Endothelial cell of umbilical vein (primary cell): ENCODE results near the gene HECW1. TPM values are rescaled to one million over a fixed set of nuclear protein-coding genes. Genes with fewer than 3 reads are reported as not detected.

Experiments
- BruUV-seq: library from RNA; stranded (reverse); fragments of 400-500 nt; replicated peaks from 2 replicates; lab custom pipeline; 2021; lab: Mats Ljungman, UMichigan
- CTCF ChIA-PET: fragments of 300-600, 350-600 bp; sonication (Branson Sonifier 250); formaldehyde crosslinking; loops from one replicate; lab custom pipeline; 2021; ENCODE audit warnings: antibody characterized with exemption, inconsistent platforms; lab: Charles Lee
- POLR2A ChIA-PET: fragments of 300-600, 350-600 bp; sonication (Branson Sonifier 250); formaldehyde crosslinking; loops from one replicate; lab custom pipeline; 2021; ENCODE audit warnings: antibody characterized with exemption, inconsistent platforms; lab: Charles Lee
- DNase-seq: peaks from one replicate; pipeline ENCODE4 v3.0.0-alpha.2; 2011; ENCODE audit warnings: low read depth, low spot score
- FAIRE-seq: peaks from 2 replicates; lab custom pipeline; 2011; peaks lifted over from hg19 to GRCh38; lab: Jason Lieb, UNC
- H2AFZ ChIP-seq: 2 replicates; pipeline ENCODE4 v1.6.0; 2012; ENCODE audit warnings: low read depth, low read length, control low read depth, inconsistent platforms
- H3K27ac ChIP-seq: 2 replicates; pipeline ENCODE4 v1.5.1; 2011; ENCODE audit warnings: low read depth, mild to moderate bottlenecking, control low read depth, low read length, moderate library complexity; ENCODE audit not compliant: insufficient read depth
- H3K27me3 ChIP-seq, 2 experiments: 2 replicates each; pipeline versions ENCODE4 v1.6.0 to v1.6.1; 2011; ENCODE audit warnings: low read length in 2 of 2, mixed read lengths in 1 of 2; ENCODE audit not compliant: control insufficient read depth in 2 of 2, insufficient read depth in 2 of 2
- H3K36me3 ChIP-seq, 2 experiments: 2 replicates in 1 of 2; 3 replicates in 1 of 2; pipeline ENCODE4 v1.5.1; 2011; ENCODE audit warnings: low read length in 2 of 2, mild to moderate bottlenecking in 1 of 2, moderate library complexity in 1 of 2; ENCODE audit not compliant: control insufficient read depth in 2 of 2, insufficient read depth in 2 of 2; ENCODE audit errors: extremely low read depth in 1 of 2
- H3K4me1 ChIP-seq: 3 replicates; pipeline ENCODE4 v1.5.1; 2011; ENCODE audit warnings: mild to moderate bottlenecking, low read length; ENCODE audit not compliant: control insufficient read depth, insufficient read depth; ENCODE audit errors: extremely low read depth
- H3K4me2 ChIP-seq: 2 replicates; pipeline ENCODE4 v1.6.1; 2011; ENCODE audit warnings: low read length, control low read depth, mixed read lengths; ENCODE audit not compliant: insufficient read depth
- H3K4me3 ChIP-seq, 3 experiments: fragments of 200-600 bp in 1 of 3; sonication (generic), shearing (Covaris generic) in 1 of 3; replicated peaks in 1 of 3; 2 replicates each; pipeline ENCODE4 v1.5.1; 2011 to 2016; ENCODE audit warnings: control low read depth in 3 of 3, low read length in 3 of 3, mild to moderate bottlenecking in 2 of 3, inconsistent platforms in 1 of 3, low read depth in 1 of 3, moderate library complexity in 1 of 3; ENCODE audit not compliant: insufficient read depth in 1 of 3
- H3K79me2 ChIP-seq: 2 replicates; pipeline ENCODE4 v1.6.0; 2012; ENCODE audit warnings: low read length, inconsistent platforms; ENCODE audit not compliant: control insufficient read depth, insufficient read depth
- H3K9ac ChIP-seq: replicated peaks from 2 replicates; pipeline ENCODE3; 2011; ENCODE audit warnings: low read length, control low read depth; ENCODE audit not compliant: insufficient read depth; ENCODE audit errors: extremely low read depth
- H3K9me1 ChIP-seq: replicated peaks from 3 replicates; pipeline ENCODE4 v1.6.0; 2011; ENCODE audit warnings: mild to moderate bottlenecking, low read length; ENCODE audit not compliant: control insufficient read depth, insufficient read depth; ENCODE audit errors: extremely low read depth
- H3K9me3 ChIP-seq: replicated peaks from 2 replicates; pipeline ENCODE4 v1.5.1; 2012; ENCODE audit warnings: low read length, inconsistent platforms; ENCODE audit not compliant: control insufficient read depth, insufficient read depth
- H4K20me1 ChIP-seq: replicated peaks from 2 replicates; pipeline ENCODE3; 2011; ENCODE audit warnings: mild to moderate bottlenecking, low read length; ENCODE audit not compliant: control insufficient read depth, insufficient read depth; ENCODE audit errors: extremely low read depth
- CTCF ChIP-seq, 2 donors: IDR thresholded peaks; 1 replicate in 1 of 2; 2 replicates in 1 of 2; pipeline ENCODE4 v1.5.1; 2011; ENCODE audit warnings: low read length in 2 of 2, mild to moderate bottlenecking in 2 of 2, moderate library complexity in 2 of 2, control low read depth in 1 of 2, inconsistent platforms in 1 of 2, low read depth in 1 of 2; ENCODE audit not compliant: insufficient read depth in 1 of 2; ENCODE audit errors: extremely low read depth in 1 of 2
- EZH2 ChIP-seq: IDR thresholded peaks from 2 replicates; pipeline ENCODE4 v1.6.1; 2012; ENCODE audit warnings: borderline replicate concordance, low read depth, mild to moderate bottlenecking, moderate library complexity, low read length, inconsistent platforms; ENCODE audit not compliant: severe bottlenecking
- FOS ChIP-seq: IDR thresholded peaks from 2 replicates; pipeline ENCODE4 v1.6.1; 2011; ENCODE audit warnings: mild to moderate bottlenecking, low read length, moderate library complexity, borderline replicate concordance; ENCODE audit not compliant: insufficient read depth
- GATA2 ChIP-seq: IDR thresholded peaks from 2 replicates; pipeline ENCODE4 v1.7.0; 2011; ENCODE audit warnings: low read depth, mild to moderate bottlenecking, moderate library complexity, mixed read lengths, low read length; ENCODE audit not compliant: insufficient read length, insufficient read depth
- JUN ChIP-seq: IDR thresholded peaks from 2 replicates; pipeline ENCODE4 v1.6.1; 2011; ENCODE audit warnings: borderline replicate concordance, low read depth; ENCODE audit not compliant: insufficient read length, insufficient read depth
- MYC ChIP-seq: IDR thresholded peaks from one replicate; pipeline ENCODE4 v1.6.1; 2011; ENCODE audit warnings: mild to moderate bottlenecking, low read depth, low read length
- POLR2A ChIP-seq: IDR thresholded peaks from 2 replicates; pipeline ENCODE4 v1.6.1; 2012; ENCODE audit warnings: low read depth, mild to moderate bottlenecking, control low read depth, low read length
- POLR2AphosphoS5 ChIP-seq: IDR thresholded peaks from 2 replicates; pipeline ENCODE4 v1.6.1; 2012; ENCODE audit warnings: low read depth, mild to moderate bottlenecking, control low read depth, low read length, moderate library complexity; ENCODE audit not compliant: insufficient read depth
- dilution Hi-C: fragments of 300-500 bp; cut with MboI; formaldehyde crosslinking; loops from one replicate; pipeline ENCODE4 v1.15.0; 2019; ENCODE audit warnings: low sequenced_read_pairs; ENCODE audit not compliant: extremely low pct_ligation_motif_present
- intact Hi-C: fragments of 100-400 bp; cut with micrococcal nuclease; formaldehyde crosslinking; loops from one replicate; pipeline ENCODE4 v1.10.0; 2022
- polyA plus RNA-seq, 4 experiments: library from polyadenylated mRNA; depleted of rRNA in 3 of 4; stranded (reverse) in 3 of 4; unstranded in 1 of 4; fragments of >200 nt; gene quantifications; 2 replicates each; pipeline versions ENCODE4 v1.2.1 to v1.2.3, GENCODE V29; 2011 to 2012; ENCODE audit warnings: missing spikeins in 1 of 4
- total RNA-seq: library from RNA; stranded (reverse); gene quantifications from 2 replicates; pipeline ENCODE4 v1.2.3, GENCODE V29; 2021
- TF ChIP-seq, protein P1 (sequence below): IDR thresholded peaks from 2 replicates; pipeline ENCODE4 v1.6.1; 2011; ENCODE audit not compliant: insufficient read depth, insufficient read length

HECW1 gene
- total and polyA plus RNA-seq, 2 donors (not counting 3 experiments of a cell fraction or from before 2014, with no cell fraction given) = not detected

DNA sequence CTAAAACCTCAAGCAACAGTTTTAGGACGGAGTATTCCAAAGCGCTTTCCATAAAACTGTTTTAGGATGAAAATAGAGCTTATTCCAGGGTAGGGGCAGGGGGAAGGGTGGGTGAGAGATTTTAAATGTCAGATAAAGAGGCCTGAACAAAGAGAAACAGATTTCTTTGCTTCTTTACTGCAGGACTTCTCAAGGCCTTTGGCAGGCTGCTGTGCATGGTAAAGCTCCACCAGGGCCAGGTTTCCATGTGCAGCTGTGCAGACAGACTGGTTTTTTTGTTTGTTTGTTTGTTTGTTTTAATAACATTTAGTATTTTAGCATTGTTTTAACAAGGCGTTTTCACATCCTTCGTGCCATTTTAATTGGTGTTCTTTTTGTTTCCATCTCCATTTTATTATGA is 26.3 kb downstream of the HECW1 start:
- no TSS peak for BruUV-seq
- H3K9me3 ChIP-seq = no peaks in the 10 kb centered on the region

DNA sequence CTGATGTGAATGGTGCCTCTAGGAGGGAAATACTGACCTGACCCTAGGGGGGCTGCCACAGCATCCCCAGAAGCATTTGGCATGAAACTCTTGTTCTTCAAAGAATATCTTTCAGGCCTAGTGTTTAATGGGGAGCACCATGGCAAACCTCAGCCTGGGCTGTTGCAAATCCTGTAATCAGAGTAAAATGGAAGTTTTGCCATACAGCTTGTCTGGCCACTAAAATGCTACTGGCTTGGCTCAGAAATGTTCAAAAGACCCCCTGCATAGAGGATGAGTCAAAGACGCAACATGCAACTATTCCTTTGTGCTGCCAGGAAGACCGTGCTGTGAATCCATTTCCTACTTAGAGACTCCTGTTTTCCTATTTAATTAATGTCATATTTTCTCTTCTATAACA is 26.7 kb downstream of the HECW1 start:
- ChIA-PET CTCF (no interaction called here), POLR2A (no interaction called here)
- H4K20me1 ChIP-seq = no peaks in the 10 kb centered on the region
- no peaks in the 10 kb centered on the region for H3K4me1 ChIP-seq
- no peaks in the 10 kb centered on the region for H3K9me1 ChIP-seq
- no peak overlapping the region for H3K4me2 ChIP-seq
- intact Hi-C loops = no loop called here
- DNase-seq (no peak), FAIRE-seq (no peak)
- H3K36me3 ChIP-seq = no peaks in the 10 kb centered on the region
- no peak overlapping the region for H3K9ac ChIP-seq
- H3K4me3 ChIP-seq = no peak overlapping the region
- H3K27ac ChIP-seq = no peak overlapping the region
- no peaks in the 10 kb centered on the region for H3K27me3 ChIP-seq
- BruUV-seq = no TSS peak
- no peaks in the 10 kb centered on the region for H3K79me2 ChIP-seq
- TF ChIP-seq FOS (no peak), EZH2 (no peak), JUN (no peak), CTCF (IDR thresholded peaks at IDR 0.05; ENCODE audit: extremely low read depth in 1 of 2, insufficient read depth in 1 of 2, low read depth in 1 of 2, low read length in 2 of 2) (no peak), POLR2A (no peak), POLR2AphosphoS5 (no peak), GATA2 (no peak)
- dilution Hi-C loops = no loop called here
- H3K9me3 ChIP-seq = no peaks in the 10 kb centered on the region
- no peak overlapping the region for H2AFZ ChIP-seq

More for the DNA sequence above, 26.3 kb downstream of the HECW1 start:
- FAIRE-seq (no peak), DNase-seq (no peak)
- Histone ChIP-seq H3K27ac (no peak overlapping the region), H3K36me3 (no peaks in the 10 kb centered on the region), H3K9ac (no peak overlapping the region), H2AFZ (no peak overlapping the region), H3K4me1 (no peaks in the 10 kb centered on the region), H3K9me1 (no peaks in the 10 kb centered on the region), H4K20me1 (no peaks in the 10 kb centered on the region), H3K4me2 (no peak overlapping the region), H3K79me2 (no peaks in the 10 kb centered on the region), H3K27me3 (no peaks in the 10 kb centered on the region), H3K4me3 (no peak overlapping the region)
- ChIA-PET CTCF (no interaction called here), POLR2A (no interaction called here)
- TF ChIP-seq, protein P1, sequence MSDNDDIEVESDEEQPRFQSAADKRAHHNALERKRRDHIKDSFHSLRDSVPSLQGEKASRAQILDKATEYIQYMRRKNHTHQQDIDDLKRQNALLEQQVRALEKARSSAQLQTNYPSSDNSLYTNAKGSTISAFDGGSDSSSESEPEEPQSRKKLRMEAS = no peak
- TF ChIP-seq FOS = no peak
- TF ChIP-seq MYC = no peak
- no peak for TF ChIP-seq GATA2
- TF ChIP-seq POLR2A = no peak
- no peak for TF ChIP-seq JUN
- dilution Hi-C loops (no loop called here), intact Hi-C loops (no loop called here)
